HG03378 (cell line): ENCODE data around the gene EGLN3.
"Not testable (repeated sequence)": the region's sequence is repeated elsewhere in the genome, so short reads cannot be mapped to it uniquely, and the experiment has no call there.

ENCODE experiments used
- ATAC-seq: cut with Tn5 transposase; IDR thresholded peaks from one replicate; pipeline ENCODE4 v1.9.1; 2021; ENCODE audit warnings: mild to moderate bottlenecking, moderate library complexity; ENCODE audit not compliant: unreplicated experiment

EGLN3 gene

DNA sequence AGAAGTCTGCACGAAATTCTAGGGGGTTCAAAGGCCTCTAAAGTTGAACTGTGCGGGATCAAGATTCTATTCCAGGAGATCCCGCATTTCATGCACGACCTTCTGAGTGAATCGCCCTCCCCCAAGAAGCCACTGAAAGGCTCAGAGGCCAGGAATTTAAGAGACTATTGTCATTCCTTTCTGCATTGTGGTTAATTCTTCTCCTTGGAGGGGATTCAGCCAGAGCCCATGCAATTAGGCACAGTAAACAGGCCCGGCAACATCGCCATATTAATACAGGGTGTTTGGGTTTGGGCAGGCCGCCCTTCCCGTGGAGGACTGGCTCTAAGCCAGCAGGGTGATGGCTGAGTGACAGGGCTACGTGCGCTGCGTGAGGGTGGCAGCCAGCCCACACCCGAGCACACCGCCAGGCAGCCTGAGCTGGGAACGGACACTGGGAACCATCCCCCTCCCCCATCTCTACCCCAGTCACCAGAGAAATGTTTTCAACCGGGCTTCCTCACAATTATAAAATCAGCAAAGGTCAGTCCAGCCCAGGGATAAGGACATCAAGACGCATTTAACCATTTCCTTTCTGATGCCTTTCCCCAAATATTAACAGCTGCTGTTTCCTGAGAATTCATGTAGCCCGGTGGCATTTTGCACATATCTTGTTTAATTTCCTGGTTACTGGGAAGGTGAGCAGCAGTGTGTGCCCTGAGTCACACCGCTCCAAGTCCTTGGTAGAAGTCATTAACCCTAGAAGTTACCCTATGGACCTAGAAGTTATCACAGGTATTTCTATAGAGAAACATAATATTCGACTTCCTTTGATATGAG, 12.5 kb downstream of the EGLN3 start:
- no peak for ATAC-seq

DNA sequence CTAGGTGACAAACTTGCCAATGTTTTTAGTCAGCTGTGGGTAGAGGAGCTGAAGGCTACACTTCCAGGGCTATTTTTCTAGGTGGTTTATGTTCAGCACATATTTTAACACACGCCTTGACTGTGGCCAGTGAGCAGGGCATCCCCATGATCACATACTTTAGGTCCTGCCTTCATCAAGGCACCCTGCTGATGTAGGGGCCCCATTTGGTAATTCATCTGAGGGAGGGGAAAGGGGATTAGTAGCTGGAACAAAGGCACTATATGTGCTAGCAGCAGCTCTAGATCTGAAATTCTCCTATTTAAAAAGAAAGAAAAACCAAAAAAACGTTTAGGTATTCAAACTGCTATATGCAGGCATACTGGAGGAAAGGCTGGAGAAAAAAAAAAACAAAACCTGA, 14.5 kb downstream of the EGLN3 start:
- no peak for ATAC-seq

DNA sequence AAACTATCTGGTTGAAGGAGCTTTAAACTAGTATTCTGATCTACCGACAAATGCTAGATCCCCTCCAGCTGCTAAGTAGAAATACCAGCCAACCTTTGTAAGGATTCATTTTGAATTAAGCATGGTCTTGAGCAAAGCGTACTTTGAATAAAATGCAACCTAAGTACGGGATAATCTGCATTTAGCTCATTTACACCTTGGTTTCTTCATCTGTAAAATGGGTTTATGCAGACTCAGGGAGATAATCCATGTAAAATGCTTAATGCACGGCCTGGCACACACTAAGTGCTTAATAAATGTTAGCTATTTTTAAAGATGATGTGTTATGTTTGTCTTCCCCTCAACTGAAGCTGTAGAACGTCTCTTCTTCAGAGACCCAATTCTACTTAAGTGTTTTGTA, 15.9 kb downstream of the EGLN3 start:
- no peak for ATAC-seq

DNA sequence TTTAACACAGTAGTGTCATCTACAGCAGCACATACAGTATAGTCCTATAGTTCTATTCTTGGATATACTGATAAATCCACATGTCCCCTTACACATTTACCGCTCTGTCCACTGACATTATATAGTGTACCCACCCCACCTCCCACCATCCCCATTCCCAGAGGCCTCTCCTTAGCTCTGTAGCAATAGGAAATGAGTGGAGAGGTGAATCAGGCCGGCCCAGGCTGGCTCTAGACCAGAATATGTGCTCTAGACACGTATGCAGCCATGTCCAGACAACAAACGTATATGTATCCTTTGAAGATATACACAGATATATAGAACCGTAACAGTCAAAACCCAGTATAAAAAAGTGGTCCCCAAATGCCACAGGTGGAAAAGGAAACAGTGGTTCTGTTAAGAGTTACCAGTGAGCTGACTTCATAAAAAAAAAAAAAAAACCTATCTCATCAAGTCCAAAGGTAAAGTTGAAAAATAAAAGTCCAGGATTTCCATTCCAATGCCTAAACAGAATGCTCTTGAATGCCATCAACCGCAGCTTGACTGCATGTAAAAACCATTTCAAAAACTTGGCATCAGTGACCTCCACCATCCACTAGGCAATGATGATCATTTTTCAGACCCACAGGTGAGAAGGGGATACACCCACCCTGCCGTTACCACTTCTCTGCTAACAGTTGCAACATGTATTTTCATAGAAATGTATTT, 16.7 kb downstream of the EGLN3 start:
- no peak for ATAC-seq

DNA sequence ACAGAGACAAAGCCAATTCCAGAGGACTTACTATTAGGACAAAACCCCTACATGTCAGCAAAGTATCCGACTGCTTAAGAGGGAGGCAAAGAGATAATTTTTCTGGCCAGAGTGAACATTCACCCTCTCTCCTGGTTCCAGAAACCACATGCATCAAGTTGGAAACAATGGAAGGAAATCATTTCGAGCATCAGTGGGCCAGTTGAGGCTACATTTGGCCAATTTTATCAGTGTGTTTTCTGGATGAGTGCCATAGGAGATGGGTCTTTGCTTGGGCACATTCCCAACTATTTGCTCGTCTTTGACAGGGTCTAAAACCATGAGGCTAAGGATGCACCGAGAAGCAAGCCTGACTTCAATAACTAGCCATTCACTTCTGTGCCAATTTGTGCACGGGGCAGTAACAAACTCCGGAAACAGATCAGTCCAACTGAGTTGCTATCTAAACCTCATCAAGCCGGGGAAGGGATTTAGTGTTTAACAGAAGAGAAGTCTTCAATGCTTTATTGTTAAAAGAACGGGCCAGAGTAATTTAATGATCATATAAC, 17.4 kb downstream of the EGLN3 start:
- ATAC-seq, result no peak

DNA sequence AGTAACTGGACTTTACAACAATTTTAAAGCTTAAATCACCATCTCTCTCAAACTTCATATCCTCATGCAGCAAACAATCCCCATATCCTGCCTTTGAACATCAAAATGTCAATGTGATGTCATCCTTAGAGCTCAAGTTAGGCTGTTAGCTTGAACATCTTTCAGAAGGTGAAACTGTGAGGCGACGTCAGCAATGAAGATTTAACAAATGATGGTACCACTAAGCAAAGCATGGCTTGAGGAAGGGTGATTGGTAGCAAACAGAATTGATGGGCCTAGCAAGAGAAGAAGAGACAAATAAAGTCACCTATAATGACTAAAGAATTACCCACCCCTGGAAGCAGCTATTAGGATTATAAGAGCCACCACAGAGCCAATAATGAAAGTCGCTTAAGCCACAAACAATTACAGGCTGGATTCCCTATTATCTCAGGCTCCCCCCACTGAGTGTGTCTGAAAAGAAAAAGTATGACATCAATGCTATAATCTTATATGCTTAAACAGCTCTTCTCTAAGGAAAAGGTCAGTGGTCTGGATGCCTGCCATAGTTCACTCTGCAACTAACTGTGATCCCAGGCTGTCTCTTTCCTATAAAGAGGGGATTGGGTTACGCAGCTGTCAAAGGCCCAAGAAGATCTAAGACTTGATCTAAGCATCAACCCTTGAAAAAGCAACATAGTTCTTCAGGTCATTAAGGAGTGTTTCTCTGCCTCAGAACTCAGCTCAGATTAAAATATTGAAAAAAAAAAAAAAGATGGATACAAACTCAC, 18.1 kb downstream of the EGLN3 start:
- ATAC-seq, result no peak

DNA sequence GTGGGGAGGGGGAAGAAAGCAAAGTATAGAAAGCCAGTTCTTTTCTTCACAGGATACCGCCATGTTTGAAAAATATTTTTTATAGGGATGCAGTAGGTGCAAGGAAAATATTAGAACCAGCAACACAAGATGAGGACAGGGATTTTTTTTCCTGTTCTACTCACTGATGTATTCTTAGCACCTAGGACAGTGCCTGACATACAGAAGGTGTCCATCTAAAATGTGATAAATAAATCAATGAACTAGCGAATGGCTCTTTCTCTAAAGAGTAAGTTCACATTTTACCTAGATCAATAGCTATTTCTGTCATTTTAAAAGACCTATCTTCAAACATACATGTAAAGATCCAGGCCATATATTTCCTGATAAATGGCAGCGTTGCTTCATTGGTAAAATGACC, 18.8 kb downstream of the EGLN3 start:
- no peak for ATAC-seq

DNA sequence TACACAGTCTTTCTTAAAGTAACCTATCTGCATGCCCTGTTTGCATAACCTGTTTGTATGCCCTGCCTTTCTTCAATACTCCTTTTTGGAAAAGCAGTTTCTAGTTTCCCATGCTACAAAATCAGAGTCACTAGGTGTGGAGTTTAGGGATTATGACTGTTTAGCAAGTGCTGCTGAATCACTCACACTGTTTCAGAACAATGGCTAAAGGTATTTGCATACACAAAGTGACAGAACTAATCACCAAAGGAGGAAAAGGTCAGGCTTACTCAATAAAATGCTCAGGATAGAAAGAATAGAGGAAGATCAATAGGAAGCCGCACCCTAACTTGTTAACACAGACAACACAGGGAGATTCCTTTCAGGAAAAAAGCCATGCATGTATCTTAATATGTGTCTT, 19.4 kb downstream of the EGLN3 start:
- no peak for ATAC-seq

DNA sequence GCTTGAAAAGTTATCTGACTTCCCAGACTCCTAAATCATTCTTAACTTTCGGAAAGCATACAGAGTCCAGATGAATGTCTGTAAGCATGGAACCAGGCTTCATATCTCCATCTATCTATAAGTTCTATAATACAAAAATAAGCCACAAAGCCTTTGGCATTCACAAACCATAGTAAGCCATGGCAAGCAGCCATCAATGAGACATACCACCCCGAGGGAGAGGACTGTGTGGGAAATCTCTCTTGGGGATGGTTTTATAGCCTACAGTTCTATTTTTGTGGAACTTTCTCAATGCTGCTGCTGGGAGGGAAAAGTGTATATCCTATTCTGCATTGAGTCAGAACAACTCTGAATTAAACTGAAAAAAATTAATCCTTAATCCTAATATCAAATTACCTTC, 20.4 kb downstream of the EGLN3 start:
- ATAC-seq, result no peak

DNA sequence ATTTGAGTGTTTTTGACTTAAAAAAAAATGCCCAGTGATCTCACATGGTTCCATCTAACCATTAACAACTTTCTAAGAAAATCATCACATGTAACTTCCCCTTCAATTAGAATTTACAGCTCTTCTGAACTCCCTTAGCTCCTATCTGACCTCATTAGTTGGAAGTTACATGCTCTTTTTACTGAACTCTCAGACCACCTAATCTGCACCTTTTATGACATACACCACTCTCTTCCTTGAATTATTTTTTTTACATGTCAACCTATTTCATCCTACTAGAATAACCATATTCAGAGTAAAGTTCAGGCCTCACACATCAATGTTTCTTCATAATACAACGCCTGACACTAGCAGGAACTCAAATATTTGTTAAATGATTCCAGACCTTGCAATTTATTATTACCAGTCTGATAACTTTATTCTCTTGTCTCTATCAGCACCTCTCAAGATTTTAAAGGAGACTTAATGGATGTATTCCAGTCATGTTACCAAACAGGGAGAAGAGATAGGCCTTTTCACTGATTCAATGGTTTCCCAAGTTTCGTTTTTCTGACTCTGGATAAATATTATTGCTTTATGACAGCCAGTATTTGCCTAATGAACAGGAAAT, 21.0 kb downstream of the EGLN3 start:
- no peak for ATAC-seq

DNA sequence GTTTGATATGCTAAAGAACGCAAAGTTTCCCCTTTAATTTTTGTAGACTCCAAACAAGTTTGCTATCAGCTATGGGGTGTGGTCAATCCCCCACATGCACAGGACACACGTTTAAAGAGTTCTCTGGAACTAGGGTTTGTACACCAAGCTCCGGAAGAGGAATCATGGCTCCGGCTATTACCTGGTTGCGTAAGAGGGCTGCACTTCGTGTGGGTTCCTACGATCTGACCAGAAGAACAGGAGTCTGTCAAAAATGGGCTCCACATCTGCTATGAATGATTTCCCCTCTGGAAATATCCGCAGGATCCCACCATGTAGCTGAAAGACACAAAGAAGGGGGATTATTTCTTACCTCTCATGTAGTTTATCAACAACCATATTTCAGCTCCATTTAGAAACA, 22.0 kb downstream of the EGLN3 start:
- no peak for ATAC-seq

DNA sequence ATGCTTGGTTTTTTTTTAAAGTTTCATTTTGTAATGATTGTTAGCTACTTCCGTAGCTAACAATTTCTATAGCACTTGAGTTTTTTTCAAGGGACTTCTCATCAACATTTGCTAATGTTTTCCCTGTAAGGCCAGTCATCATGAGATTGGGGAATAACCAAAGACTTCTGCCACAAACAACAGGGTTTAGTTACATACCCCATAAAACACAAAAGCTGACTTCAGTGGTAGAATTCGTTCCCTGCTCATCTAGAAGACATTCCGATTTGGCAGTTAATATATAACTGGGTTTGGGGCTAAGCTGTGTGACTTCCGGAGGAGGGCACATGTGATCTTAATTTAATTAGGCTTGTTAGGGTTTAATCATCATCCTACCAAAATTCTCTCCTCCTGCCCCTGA, 22.9 kb downstream of the EGLN3 start:
- no peak for ATAC-seq

DNA sequence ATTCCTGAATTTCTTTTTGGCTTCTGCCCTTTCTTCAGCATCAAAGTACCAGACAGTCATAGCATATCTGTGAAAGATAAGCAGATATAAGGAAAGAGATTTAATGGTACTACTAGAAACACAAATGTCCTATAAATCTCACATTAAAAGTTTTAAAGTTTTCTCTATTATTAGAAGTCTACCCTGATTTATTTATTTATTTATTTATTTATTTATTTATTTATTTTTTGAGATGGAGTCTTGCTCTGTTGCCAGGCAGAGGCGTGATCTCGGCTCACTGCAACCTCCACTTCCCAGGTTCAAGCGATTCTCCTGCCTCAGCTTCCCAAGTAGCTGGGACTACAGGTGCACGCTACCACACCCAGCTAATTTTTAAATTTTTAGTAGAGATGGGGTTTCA, 23.9 kb downstream of the EGLN3 start:
- not testable (repeated sequence) for ATAC-seq

DNA sequence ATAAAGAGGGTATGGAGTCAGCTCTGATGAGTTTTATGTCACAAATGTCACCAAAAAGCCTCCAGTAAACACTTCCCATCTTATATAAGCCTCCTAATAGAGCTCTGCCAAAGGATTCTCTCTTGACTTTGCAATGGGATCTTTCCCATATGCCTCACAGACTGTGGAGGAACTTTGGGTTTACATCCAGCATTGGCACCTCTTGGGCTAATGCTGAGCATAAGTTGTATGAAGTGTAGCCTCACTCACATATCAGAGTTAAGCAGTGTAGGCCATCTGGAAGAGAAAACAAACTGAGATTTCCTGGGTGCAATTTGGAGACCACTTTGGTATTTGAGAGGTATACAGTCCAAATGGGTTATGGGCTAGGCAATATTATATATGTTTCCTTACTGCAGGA, 24.9 kb downstream of the EGLN3 start:
- no peak for ATAC-seq

DNA sequence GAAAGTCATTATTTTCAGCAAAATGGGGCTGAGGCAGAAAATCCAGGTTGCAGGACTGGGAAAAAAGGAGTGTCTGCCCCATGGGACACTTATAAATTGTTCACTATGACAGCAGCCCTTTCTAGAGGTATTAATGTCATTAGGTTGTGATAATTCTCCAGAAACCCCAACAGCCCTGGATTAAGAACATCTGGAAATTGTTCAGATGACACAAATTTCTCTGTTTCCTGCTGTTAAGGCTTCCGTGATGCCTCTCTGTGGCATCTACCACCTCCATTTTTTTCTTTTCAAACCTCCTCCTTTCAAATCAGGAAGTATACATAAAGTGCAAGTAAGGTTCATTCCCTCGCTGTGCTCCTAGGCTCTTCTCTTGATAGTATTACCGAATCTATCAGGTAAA, 25.6 kb downstream of the EGLN3 start:
- no peak for ATAC-seq

DNA sequence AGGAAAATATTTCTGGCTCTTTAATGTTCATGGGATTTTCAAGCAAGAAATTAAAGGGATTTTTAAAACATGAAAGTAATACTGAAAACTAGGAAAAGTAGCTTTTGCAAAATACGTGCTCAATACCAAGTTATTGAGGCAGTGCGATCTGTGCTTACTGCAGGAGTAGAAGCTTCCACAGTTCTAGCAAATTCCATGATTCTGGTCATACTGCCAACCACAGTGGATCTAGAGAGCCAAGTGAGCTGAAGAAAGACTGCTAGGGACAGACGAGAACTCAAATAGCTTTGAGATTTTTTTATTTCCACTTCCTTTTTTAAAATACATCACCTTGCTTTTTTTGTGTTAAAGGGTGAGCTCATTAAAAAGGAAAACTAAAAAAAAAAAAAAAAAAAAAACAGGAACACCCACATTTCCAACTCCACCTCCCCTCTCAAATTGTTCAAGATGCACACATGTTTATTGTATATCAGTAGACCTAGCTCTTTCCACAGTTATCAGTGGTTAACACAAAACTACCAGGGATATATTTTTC, 26.2 kb downstream of the EGLN3 start:
- ATAC-seq, result no peak

DNA sequence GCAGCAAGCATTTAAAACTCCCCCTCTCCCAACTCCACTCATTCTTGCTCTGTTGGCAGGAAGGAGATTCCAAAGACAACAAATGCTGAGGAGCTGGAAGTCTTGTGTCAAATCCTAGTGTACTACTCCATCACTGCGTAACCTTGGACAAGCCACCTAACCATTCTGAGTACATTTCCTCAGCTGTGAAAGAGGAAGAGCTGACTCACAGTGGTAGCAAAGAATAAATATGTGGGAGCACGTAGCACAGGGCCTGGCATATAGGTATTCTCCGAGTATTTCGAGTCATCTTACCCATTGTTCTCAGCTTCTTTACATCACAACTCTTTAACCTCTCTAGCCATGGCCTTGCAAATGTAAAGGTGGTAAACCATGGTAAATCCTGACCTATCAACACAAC, 28.7 kb downstream of the EGLN3 start:
- no peak for ATAC-seq

DNA sequence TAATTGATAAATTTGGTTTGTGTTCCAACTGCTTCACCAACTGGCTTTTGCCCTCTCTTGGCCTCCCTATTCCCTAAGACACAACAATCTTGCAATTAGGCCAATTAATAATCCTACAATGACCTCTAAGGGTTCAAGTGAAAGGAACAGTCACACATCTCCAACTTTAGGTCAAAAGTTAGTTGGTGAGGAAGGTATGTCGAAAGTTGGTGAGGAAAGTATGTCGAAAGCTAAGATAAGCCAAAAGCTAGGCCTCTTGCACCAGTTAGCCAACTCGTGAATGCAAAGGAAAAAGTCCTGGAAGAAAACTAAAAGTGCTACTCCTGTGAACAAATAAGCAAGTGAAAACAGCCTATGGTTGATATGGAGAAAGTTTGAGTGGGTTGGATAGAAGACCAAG, 32.6 kb downstream of the EGLN3 start:
- ATAC-seq, result no peak

DNA sequence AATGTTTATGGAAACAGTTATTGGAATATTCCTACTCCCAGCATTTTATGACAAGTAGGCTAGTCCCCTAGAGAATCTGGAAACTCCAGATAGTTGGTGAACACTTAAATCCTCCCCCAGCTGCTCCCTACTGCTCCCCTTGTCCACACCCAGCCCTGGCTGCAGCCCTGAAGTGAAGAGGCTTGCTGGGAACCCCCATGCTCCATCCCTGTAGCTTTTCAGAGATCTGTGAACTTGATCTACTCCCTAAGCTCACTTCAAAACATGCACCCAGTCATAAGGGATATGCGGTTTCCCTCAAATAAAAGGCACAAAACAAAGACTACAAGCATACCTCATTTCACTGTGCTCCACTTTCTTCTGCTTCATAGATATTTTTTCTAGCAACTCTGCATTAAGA, 33.2 kb downstream of the EGLN3 start:
- no peak for ATAC-seq

DNA sequence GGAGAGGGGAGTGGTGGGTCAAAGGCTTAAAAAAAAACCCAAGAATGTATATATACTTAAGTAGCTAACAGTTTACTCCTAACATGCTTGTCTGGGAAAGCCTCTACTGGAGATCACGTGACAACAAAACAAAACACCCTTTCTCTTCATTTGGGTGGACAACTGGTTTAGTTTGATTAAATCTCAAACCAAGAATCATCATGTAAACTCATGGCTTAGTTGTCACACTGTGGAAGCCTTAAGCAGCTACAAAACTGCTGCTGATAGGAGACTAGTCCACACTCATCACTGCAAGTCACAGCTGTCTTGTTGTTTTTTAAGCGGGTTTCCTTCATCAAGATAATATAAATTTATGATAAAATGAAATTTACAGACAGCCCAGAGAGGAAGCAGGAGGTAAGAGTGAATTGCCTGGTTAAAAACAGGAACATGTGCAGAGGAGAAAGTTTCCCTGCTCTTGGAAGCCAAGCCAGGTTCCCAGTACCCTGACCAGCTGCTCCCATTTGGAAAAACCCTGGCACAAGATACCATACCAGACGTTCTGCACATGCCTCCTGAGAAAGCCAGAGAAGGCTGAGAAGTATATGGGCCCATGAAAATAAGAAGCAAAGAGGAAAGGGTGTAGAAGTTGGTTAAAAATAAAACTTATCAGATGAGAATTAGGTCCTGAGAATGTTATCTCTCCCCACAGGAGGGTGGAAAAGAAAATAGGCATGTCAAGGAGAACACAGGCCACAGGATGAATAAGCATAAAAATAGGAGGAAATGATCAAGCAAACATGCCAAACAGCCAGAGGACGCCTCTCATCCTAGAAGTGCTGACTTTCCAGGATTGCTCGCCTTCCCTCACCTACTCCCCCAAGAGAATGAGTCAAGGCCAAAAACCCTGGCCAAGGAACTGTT, 34.0 kb downstream of the EGLN3 start:
- no peak for ATAC-seq
